Stimulated activated CD4-positive, alpha-beta T cell treated with anti-CD3 and anti-CD28 coated beads, Interleukin-12 subunit alpha, Interleukin-12 subunit beta, amount 100 ng/mL, for 24 hours (primary cell): ENCODE measurements around the gene DYNLT1.
"Not testable (repeated sequence)": the region's sequence is repeated elsewhere in the genome, so short reads cannot be mapped to it uniquely, and the experiment has no call there.

Experiments
- DNase-seq, 2 experiments: peaks; one replicate each; pipeline ENCODE4 v3.0.0-alpha.2; 2020; ENCODE audit warnings: low read depth in 2 of 2

DYNLT1 gene

DNA sequence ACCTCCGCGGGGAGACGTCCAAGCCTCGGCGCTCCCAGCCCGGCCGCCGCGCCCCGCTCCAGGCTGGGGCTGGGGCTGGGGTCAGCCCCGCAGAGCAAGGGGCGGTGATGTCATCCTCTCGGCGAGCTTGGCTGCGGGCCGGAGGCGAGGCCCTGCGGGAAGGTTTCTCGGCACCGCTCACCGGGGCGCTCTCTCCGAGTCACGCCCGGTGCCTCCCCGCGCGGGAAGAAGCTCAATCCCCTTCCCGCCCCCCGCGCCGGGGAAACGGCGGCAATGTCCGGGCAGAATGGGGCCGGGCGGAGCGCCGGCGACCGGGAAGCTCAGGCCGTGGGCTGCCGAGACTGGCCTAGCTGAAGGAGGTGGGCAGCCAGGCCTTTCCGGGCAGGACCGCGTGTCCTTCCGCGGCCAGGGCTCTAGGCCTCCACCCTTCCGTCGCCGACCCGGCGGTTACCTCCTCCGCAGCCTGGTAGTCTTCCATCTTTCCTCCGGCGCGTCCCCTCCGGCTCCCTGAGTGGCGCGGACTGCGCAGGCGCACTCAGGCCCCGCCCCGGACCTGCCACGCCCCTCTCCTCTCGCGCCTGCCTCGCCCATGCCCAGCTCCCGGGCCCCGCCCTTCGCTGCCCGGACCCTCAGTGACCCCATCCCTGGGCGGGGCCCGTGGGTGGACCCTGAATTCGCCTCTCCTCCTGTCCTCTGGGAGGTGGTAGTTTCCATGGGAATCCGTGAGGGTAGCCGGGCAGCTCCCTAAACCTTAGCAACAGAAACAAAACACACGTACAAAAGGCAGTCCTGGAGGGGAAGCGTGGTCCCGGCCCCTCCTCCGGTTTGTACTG is at the start of gene DYNLT1:
TSS of gene DYNLT1 (minus strand) at position 513 of the 833 bp plus-strand sequence. CDS start at position 478, 35 bp downstream.
- DNase-seq, result peak; percentile 82 to 88

DNA sequence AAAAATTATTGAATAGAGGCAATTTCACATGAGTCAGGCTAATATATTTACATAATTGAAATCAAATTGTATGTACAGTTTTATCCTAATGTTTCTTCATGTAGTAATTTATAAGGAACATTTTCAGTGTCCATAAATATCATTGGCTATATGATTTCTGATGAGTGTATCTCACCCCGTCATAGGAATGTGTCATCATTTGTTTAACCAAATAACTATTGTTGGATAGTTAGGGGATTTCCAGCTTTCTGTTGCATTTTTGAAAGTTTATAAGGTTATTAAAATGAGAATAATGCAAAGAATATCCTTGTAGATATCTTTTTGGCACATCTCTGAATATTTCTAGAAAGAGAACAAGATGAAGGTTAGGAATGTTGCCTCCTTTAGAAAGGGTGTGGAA is 44.3 kb upstream of the DYNLT1 start:
- no peak for DNase-seq

DNA sequence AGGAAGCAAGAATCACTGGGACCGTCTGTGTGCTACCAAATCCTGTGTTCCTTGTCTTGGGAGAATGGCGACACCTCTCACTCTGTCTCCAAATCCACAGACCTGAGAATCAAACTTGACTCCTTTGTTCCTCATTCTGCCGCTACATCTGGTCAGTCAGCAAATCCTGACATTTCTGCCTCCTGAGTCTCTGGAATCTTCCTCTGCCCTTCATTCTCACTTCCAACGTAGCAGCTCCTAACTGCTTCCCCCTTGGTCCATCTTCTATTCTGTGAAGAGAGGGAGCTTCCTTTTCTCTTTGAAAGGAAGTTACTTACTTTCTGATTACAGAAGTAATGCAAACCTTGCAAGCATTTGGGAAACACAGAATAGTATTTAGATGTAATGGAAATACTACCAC is 43.0 kb upstream of the DYNLT1 start:
- DNase-seq, result no peak

DNA sequence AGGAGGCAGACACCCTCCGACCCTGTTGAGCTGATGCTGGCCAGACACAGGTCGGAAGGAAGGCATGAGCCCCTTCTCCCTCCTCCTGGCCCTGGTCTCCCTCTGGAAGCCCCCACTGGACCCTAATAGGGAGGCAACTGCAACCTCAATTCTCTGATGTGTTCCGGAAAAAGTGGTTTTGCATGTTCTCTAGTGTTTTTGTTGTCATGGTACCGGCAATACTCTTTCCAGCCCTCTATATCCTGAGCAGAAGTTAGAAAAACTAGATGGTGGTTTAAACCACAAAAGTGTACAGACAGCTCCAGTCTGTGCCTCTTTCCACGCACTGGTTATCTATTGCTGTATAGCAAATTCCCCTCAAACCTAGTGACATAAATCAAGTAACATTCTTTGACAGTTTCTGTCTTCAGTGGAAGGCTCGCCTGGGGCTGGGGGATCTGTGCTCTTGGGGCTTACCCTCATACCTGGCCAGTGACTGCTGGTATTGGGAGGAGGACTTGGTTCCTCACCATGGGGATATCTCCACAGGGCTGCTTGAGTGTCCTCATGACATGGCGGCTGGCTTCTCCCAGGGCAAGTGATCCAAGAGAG is 42.3 kb upstream of the DYNLT1 start:
- no peak for DNase-seq

DNA sequence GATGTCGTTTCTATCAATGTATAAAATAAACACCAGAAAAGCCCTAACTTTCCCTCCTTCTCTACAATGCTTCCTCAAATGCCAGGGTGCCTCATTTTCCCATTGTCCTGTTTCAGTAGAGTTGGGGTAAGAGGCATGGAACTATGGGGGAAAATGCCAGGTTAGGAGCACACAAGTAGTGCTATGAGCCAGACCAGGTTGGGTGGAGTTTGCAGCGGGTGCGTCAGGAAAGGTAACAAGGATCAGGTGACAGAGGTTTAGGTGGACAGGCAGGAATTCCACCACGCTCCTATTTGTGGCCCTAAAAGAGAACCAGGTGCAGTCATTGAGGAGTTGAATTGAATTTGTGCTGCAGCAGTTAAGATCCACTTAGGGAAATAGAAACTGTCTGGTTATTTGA is 41.8 kb upstream of the DYNLT1 start:
- DNase-seq, result no peak

DNA sequence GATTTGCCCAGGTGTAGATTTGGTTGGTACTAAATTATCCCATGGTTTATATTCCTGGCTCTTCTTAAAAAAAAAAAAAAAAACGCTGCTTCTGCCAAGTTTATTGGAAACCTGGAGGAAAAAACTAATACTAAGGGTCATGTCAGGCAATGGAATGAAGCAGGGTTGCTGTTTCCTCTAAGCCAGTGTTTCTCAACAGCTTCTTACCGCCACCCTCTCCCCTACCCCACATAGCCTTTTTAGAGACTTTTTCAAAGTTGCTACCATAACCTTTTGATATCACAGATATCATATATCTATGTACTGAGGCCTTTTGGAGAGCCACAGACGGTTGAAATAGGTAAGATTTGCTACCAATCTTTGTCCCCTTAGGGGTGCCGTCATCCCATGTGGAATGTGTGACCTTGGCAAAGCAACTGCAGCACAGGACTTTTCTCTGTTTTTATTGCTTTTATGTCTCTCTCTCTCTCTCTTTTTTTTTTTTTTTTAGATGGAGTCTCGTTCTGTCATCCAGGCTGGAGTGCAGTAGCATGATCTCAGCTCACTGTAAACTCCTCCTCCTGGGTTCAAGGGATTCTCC is 40.3 kb upstream of the DYNLT1 start:
- no peak for DNase-seq

DNA sequence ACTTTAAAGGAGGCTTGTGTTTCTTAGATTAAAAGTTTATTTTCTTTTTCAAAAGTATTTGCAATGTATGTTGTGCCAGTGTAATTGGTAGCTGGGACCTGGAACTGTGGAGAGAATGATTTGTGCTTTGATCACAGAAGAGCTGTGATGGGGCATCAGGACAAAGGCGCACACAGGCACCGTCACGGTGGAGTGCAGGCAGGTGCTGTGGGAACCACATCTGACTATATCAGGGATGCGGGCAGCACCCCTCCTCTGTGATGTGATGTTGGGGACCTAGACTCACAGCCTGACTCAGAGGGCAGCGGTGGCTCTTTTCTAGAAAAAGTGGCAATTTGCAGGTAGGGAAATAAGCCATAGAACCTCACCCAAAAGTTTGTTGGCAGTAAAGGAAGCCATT is 39.8 kb upstream of the DYNLT1 start:
- no peak for DNase-seq

DNA sequence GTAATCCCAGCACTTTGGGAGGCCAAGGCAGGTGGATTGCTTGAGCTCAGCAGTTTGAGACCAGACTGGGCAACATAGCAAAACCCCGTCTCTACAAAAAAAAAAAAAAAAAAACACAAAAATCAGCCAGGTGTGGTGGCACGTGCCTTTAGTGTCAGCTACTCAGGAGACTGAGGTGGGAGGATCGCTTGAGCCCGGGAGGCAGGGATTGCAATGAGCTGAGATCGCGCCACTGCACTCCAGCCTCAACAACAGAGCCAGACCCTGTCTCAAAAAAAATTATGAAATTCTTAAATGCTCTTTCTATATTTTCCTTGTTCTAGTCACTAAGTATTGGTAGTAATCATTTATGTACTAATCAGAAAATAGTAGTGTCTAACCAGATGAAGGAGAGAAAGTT is 35.9 kb upstream of the DYNLT1 start:
- no peak for DNase-seq

DNA sequence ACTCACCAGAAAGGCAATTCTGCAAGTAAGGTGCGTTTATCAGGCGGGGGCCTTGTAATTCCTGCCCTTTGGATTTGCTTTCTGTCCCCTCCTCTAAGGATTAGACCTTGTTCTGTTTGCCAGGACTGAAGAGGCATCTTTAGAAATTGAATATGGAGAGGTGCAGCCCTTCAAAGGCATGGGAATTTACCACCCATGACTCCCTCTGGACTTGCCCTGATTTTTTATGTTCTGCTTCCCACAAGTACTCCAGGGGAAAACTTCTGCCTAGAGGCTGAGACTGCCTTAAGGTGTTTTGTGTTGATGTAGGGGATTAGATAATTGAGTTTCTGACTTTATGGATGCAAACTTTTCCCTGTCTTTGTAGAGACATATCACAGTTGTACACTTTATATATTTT is 35.5 kb upstream of the DYNLT1 start:
- DNase-seq, result no peak

DNA sequence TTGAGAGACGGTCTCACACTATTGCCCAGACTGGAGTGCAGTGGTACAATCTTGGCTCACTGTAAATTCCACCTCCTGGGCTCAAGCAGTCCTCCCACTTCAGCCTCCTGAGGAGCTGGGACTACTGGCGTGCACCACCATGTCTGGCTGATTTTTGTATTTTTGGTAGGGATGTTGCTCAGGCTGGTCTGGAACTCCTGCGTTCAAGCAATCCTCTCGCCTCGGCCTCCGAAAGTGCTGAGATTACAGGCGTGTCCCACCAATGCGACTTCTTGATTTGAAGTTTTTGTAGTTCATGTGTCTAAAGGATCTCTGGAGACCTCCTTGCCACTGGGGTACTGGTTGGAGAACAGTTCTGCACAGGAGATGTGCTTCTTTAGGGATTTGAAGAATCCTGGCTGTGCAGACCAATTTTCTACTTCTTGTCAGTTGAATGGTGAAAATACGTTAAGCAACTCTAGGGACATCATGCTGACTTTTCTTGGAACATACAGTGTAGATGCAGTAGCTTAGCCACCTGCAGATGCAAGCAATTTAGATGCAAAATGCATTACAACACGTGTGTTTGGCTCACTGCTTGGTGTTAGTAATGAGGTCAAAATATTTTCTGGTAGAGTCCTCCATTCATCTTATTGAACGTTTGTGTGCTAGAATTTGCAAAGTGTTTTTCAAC is 33.5 kb upstream of the DYNLT1 start:
- DNase-seq, result no peak

DNA sequence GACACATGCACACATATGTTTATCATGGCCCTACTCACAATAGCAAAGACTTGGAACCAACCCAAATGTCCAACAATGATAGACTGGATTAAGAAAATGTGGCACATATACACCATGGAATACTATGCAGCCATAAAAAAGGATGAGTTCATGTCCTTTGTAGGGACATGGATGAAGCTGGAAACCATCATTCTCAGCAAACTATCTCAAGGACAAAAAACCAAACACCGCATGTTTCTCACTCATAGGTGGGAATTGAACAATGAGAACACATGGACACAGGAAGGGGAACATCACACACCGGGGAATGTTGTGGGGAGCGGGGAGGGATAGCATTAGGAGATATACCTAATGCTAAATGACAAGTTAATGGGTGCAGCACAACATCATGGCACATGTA is 32.6 kb upstream of the DYNLT1 start:
- DNase-seq, result not testable (repeated sequence)

DNA sequence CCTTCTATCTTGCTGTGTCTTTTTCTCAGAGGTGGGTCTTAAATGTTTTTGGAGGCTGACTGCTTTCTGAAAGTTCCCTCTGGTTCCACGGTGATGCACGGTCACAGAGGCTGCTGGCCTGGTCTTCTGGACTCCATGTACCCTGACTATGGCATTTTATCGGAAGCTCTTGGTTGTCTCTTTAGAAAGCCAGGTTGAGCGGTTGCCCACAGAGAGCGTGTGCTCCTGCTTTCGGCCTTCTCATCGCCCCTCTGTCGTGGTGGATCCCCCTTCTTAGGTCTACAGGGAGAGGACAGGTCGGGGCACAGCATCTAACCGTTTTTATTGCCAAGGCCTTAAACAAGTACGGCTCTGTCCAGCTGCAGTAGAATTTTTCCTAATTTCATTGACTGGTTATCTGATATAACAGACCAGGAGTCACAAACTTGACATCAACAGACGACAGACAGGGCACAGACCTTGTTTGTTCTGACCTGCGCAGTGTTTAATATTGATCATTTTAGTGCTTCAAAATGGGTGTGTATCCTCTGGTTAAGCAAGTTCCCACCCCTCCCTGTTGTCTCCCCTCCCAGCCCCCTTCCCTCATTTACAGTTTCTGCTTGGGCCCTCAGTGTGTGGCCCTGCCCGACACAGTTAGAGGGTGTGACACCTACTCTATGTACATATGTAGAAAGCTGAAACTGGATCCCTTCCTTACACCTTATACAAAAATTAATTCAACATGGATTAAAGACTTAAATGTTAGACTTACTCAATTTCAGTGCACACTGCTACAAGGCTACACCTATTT is 30.0 kb upstream of the DYNLT1 start:
- DNase-seq, result no peak

DNA sequence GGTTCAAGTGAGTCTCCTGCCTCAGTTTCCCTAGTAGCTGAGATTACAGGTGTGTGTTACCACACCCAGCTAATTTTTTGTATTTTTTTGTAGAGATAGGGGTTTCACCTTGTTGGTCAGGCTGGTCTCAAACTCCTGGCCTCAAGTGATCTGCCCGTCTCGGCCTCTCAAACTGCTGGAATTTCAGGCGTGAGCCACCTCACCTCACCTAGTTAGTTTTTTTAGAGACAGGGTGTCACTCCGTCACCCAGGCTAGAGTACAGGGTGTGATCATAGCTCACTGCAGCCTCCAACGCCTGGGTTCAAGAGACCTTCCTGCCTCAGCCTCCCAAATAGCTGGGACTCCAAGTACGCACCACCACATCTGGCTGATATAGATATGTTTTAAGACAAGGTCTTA is 28.2 kb upstream of the DYNLT1 start:
- DNase-seq, result no peak

DNA sequence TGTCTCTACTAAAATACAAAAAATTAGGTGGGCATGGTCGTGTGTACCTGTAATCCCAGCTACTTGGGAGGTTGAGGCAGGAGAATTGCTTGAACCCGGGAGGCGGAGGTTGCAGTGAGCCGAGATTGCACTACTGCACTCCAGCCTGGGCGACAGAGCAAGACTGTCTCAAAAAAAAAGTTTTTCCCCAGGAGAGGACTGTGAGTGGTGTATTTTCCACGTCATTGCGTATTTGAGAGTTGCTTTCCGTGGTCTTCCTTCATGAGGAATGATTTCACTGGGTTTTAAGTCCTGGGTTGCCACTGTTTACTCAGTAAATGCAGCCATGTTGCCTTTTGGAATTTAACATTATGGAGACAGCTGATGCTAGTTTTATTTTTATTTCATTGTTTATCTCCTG is 27.6 kb upstream of the DYNLT1 start:
- DNase-seq, result not testable (repeated sequence)

DNA sequence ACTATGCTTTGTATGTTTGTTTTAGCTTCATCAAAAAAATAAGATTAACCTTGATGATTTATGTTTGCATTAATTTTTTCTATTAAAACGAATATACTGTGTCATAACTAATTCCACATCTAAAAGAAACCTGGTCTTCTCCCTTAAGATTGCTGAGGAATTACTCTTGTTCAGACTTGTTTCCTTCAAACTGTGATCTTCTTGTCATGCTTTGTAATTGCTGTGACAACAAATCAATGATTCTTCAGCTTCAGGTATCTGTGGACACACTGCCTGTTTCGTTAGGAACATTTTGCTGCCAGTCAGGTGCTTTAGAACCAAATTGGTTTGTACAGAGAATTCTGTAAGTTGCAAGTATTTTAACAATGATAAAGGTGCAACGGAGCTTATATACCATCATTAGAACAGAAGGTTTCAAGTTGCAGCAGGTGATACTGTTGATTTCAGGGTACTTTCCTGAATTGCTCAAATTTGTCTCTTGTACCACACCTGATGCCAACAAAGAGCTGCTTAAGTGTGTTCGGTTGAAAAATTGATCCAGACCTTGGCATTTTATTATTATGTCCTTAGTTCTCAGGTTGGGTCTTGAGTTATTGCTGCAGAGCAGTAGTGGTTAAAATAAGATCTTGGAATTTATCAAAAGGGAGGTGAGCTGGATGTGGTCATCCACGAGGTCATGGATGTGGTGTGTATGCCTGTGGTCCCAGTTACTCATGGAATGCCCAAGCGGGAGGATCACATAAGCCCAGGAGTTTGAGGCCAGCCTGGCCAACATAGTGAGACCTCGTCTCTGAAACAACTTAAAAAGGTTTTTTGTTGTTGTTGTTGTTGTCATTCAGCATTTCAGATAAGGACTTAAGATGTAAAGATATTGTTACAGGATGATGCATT is 24.8 kb upstream of the DYNLT1 start:
- DNase-seq, result no peak

DNA sequence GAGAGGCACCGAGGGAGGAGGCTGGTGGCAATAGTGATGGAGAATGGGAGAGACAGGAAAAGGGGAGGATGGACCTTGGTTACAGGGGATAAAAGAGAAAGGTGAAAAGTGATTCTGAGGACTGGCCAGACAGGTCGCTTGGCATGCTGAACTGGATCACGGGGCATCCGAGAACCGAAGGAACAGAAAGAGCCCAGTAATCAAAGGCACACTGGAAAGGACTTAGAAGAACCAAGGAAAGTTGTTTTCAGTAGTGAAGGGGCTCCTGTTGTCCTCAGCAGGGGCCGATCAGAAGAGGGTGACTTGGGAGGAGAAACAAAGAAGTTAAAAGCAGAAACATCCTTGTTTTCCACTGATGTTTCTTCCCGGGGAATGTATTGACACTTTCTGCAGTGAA is 24.2 kb upstream of the DYNLT1 start:
- no peak for DNase-seq

DNA sequence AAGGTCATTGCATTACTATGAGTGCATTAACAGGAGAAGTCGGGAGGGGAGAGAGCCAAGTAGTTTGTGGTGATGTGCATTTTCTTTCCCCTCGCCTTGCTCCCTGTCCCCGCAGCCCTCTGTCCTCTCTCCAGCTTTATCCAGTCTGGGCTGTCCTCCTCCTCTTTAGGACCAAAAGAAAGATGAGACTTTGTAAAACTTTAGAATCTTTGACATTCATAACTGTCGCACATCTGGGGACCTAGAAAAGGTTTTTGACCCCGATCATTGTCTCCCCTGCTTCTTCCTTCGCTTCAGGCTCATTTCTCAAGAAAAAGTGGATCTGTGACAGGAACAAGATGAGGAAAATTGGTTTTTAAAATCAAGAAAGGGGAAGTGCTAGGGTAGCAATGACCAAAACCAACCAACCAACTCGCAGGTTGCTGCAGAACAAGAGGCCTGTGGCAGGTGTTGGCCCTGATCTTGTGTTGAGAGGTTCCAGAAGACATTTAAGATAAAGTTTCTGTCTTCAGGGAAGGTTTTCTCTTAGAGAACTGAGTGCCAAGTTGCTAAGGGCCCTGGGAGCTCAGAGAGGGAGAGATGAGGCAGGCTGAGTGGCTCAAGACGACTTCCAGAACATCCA is 22.9 kb upstream of the DYNLT1 start:
- no peak for DNase-seq

DNA sequence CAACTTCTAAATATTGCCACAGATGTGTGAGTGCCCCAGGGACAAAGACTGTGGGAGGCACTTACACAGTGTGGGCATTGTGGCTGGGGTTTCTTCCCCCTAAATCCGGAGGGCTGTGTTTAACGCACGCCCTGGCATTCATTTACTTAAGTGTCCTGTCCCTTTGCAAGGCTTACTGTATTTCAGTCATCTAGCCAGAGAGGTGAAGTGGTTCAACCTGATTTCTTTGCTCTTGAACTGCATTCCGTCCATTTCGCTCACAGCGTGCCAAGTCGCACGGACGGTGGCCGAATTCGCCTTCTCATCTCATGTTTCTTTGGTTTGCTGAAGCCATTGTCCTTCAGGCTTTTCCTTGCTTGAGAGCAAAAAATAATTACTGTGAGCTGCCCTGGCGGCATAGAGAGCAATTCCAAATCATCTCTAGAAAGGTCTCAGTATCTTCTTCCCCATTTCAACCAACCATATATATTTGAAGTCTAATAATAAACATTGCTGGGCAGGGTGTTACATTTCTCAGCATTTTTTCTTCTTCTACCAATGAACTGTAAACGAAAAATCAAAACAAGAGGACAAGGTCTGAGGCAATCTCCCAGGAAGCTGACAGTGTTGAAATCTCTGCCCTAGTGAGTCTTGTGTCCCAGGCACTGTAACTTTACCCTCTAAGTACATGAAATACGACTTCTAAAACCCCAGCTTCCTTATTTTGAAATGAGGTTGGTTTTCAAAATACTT is 22.3 kb upstream of the DYNLT1 start:
- DNase-seq, result no peak

DNA sequence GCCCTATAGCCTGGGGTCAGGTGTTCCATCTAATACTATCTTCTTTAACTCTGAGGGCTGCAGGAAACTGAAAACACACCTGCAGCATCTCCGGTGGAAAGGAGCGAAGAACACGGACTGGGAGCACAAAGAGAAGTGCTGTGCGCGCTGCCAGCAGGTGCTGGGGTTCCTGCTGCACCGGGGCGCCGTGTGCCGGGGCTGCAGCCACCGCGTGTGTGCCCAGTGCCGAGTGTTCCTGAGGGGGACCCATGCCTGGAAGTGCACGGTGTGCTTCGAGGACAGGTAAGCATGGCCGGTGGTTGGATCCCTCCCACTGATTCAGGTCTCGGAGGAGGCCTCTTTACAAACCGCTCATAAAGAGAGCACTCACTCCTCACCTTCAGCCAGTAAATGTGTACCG is 20.8 kb upstream of the DYNLT1 start:
- no peak for DNase-seq
